NCI-H748 treated with DMSO at 0.1 percent for 48 hours (cell line): ENCODE data around the gene NAPEPLD.

ENCODE experiments used
- DNase-seq: peaks from one replicate; lab custom pipeline; 2025; lab: John Stamatoyannopoulos, UW

NAPEPLD gene

GRCh38 chr7:103143868-103144267 lies 5.0 kb downstream of the NAPEPLD start:
- no peak for DNase-seq

- no peak for DNase-seq
Observed at GRCh38 chr7:103142494-103142893, 6.4 kb downstream of the NAPEPLD start.

GRCh38 chr7:103141753-103142404 lies 7.0 kb downstream of the NAPEPLD start:
- no peak for DNase-seq

GRCh38 chr7:103140685-103141084 lies 8.2 kb downstream of the NAPEPLD start:
- DNase-seq = no peak

GRCh38 chr7:103140061-103140460 lies 8.8 kb downstream of the NAPEPLD start:
- DNase-seq = no peak

GRCh38 chr7:103134836-103135554 lies 13.9 kb downstream of the NAPEPLD start:
- no peak for DNase-seq

GRCh38 chr7:103132995-103133688 lies 15.8 kb downstream of the NAPEPLD start:
- no peak for DNase-seq

- DNase-seq = no peak
Observed at GRCh38 chr7:103130901-103131624, 17.8 kb downstream of the NAPEPLD start.

GRCh38 chr7:103129702-103130549 lies 19.0 kb downstream of the NAPEPLD start:
- DNase-seq = no peak

- DNase-seq = no peak
Observed at GRCh38 chr7:103127006-103127405, 21.9 kb downstream of the NAPEPLD start.

- DNase-seq = no peak
Observed at GRCh38 chr7:103124429-103124979, 24.4 kb downstream of the NAPEPLD start.

GRCh38 chr7:103123529-103123928 lies 25.4 kb downstream of the NAPEPLD start:
- DNase-seq = no peak

- DNase-seq = no peak
Observed at GRCh38 chr7:103121641-103122040, 27.3 kb downstream of the NAPEPLD start.

GRCh38 chr7:103120362-103120761 lies 28.5 kb downstream of the NAPEPLD start:
- no peak for DNase-seq

- DNase-seq = no peak
Observed at GRCh38 chr7:103119791-103120291, 29.1 kb downstream of the NAPEPLD start.

- DNase-seq = no peak
Observed at GRCh38 chr7:103117465-103117864, 31.4 kb downstream of the NAPEPLD start.

- DNase-seq = no peak
Observed at GRCh38 chr7:103116991-103117390, 31.9 kb downstream of the NAPEPLD start.

GRCh38 chr7:103116511-103116910 lies 32.4 kb downstream of the NAPEPLD start:
- no peak for DNase-seq

- DNase-seq = no peak
Observed at GRCh38 chr7:103115771-103116170, 33.1 kb downstream of the NAPEPLD start.

- DNase-seq = no peak
Observed at GRCh38 chr7:103114576-103115008, 34.3 kb downstream of the NAPEPLD start.

- DNase-seq = no peak
Observed at GRCh38 chr7:103113164-103113563, 35.7 kb downstream of the NAPEPLD start.
